Mucosa of stomach (tissue), 1 donor: ENCODE results near the gene SLC35E3.

Source experiments
- H3K27me3 ChIP-seq: one replicate; pipeline ENCODE4 v1.7.0; 2013; ENCODE audit warnings: mild to moderate bottlenecking, low read length; ENCODE audit not compliant: control insufficient read depth, insufficient read depth
- H3K36me3 ChIP-seq: one replicate; pipeline ENCODE4 v1.7.0; 2013; ENCODE audit warnings: low read length; ENCODE audit not compliant: control insufficient read depth, insufficient read depth
- H3K4me1 ChIP-seq: one replicate; pipeline ENCODE4 v1.7.0; 2013; ENCODE audit warnings: mild to moderate bottlenecking, low read length; ENCODE audit not compliant: control insufficient read depth, insufficient read depth
- H3K4me3 ChIP-seq: one replicate; pipeline ENCODE4 v1.7.0; 2013; ENCODE audit warnings: low read length
- H3K9ac ChIP-seq: one replicate; pipeline ENCODE4 v1.7.0; 2013; ENCODE audit warnings: mild to moderate bottlenecking, low read length, moderate library complexity
- H3K9me3 ChIP-seq: one replicate; pipeline ENCODE4 v1.7.0; 2013; ENCODE audit warnings: mild to moderate bottlenecking, low read length, moderate library complexity; ENCODE audit not compliant: control insufficient read depth
- donor health status: Pancreatic carcinoma.

The SLC35E3 gene

GRCh38 chr12:68745904-68746571 is at the start of gene SLC35E3:
TSS of gene SLC35E3 (plus strand) at chr12:68746176. CDS start at chr12:68746378, 202 bp downstream.
- Histone ChIP-seq H3K9ac (peak within 1 kb of the TSS; percentile 85), H3K4me3 (peak within 1 kb of the TSS; percentile 96), H3K9me3 (no peaks in the 10 kb centered on the region), H3K27me3 (no peaks in the 10 kb centered on the region), H3K4me1 (peaks cover 11% of the 10 kb centered on the region), H3K36me3 (no peaks in the 10 kb centered on the region)

- Histone ChIP-seq H3K36me3 (peaks cover 4% of the 10 kb centered on the region), H3K27me3 (no peaks in the 10 kb centered on the region), H3K9me3 (no peaks in the 10 kb centered on the region)
Observed at GRCh38 chr12:68699486-68699885, 46.5 kb upstream of the SLC35E3 start.

GRCh38 chr12:68727776-68728175 is 18.2 kb upstream of the SLC35E3 start:
- H3K9ac ChIP-seq, result no peak overlapping the region
- no peaks in the 10 kb centered on the region for H3K9me3 ChIP-seq
- no peaks in the 10 kb centered on the region for H3K27me3 ChIP-seq
- H3K36me3 ChIP-seq, result no peaks in the 10 kb centered on the region
- no peak overlapping the region for H3K4me3 ChIP-seq
- no peaks in the 10 kb centered on the region for H3K4me1 ChIP-seq

More at GRCh38 chr12:68699486-68699885, 46.5 kb upstream of the SLC35E3 start:
- Histone ChIP-seq H3K9ac (no peak overlapping the region), H3K4me3 (no peak overlapping the region), H3K4me1 (no peaks in the 10 kb centered on the region)

DNA sequence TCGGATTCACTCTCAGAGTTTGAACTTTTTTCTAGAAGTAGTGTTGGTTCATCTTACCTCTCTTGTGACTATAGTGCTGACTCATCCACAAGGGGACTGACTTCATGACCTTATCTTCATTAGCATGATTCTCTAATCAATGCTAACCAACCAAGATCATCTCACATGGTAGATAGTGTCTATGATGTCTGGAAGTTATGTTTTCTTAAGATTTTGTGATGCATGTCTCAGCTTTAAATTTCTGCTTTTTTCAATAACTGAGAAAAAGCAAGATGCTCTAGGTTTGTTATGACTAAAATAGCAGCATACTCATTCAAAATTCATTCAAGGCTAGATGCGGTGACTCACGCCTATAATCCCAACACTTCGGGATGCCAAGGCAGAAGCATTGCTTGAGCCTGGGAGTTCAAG is 12.3 kb upstream of the SLC35E3 start:
- Histone ChIP-seq H3K27me3 (no peaks in the 10 kb centered on the region), H3K9me3 (no peaks in the 10 kb centered on the region), H3K36me3 (no peaks in the 10 kb centered on the region), H3K4me1 (no peaks in the 10 kb centered on the region), H3K4me3 (no peak overlapping the region), H3K9ac (no peak overlapping the region)

- no peak overlapping the region for H3K9ac ChIP-seq
- no peaks in the 10 kb centered on the region for H3K9me3 ChIP-seq
- H3K4me3 ChIP-seq, result no peak overlapping the region
- no peaks in the 10 kb centered on the region for H3K27me3 ChIP-seq
- no peaks in the 10 kb centered on the region for H3K4me1 ChIP-seq
- H3K36me3 ChIP-seq, result no peaks in the 10 kb centered on the region
Observed at GRCh38 chr12:68739891-68740290, 6.1 kb upstream of the SLC35E3 start.

GRCh38 chr12:68743356-68743755 is 2.6 kb upstream of the SLC35E3 start:
- Histone ChIP-seq H3K9me3 (no peaks in the 10 kb centered on the region), H3K4me1 (peaks cover 11% of the 10 kb centered on the region), H3K4me3 (no peak overlapping the region), H3K9ac (no peak overlapping the region), H3K27me3 (no peaks in the 10 kb centered on the region), H3K36me3 (no peaks in the 10 kb centered on the region)

DNA sequence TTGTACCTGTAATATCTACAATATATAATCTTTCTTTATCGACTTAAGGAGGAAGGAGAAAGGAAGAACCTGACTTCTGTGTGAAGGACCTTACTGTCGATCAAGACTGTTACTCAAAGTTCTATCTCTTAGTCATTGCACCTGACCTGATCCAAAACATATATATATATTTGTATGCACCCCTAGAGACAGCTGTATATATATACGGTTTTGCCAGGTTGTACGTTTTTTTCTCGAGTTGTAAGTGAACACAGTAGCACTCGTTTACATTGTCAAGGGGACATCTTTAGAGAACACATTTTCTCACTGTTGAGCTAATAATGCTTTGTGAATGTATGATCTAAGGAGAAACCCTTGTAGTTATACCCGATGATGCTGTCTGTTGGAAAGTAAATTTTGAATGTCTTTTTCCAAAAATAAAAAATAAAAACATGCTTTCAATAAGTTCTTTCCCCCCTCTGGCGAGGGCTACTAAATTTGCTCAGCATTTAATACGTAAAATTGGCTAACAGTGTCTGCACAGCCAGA is 536 bp upstream of the SLC35E3 start:
- peaks cover 11% of the 10 kb centered on the region for H3K4me1 ChIP-seq
- H3K4me3 ChIP-seq, result peak overlapping the region; percentile 96
- H3K9ac ChIP-seq, result peak overlapping the region; percentile 85
- no peaks in the 10 kb centered on the region for H3K9me3 ChIP-seq
- H3K36me3 ChIP-seq, result no peaks in the 10 kb centered on the region
- H3K27me3 ChIP-seq, result no peaks in the 10 kb centered on the region

- Histone ChIP-seq H3K36me3 (no peaks in the 10 kb centered on the region), H3K9ac (peak overlapping the region; percentile 85), H3K4me3 (peak overlapping the region; percentile 96), H3K9me3 (no peaks in the 10 kb centered on the region), H3K27me3 (no peaks in the 10 kb centered on the region), H3K4me1 (peaks cover 11% of the 10 kb centered on the region)
Observed at GRCh38 chr12:68746572-68747180, 700 bp downstream of the SLC35E3 start.

- peaks cover 11% of the 10 kb centered on the region for H3K4me1 ChIP-seq
- H3K4me3 ChIP-seq, result no peak overlapping the region
- H3K36me3 ChIP-seq, result no peaks in the 10 kb centered on the region
- H3K27me3 ChIP-seq, result no peaks in the 10 kb centered on the region
- H3K9me3 ChIP-seq, result no peaks in the 10 kb centered on the region
- no peak overlapping the region for H3K9ac ChIP-seq
Observed at GRCh38 chr12:68749443-68749842, 3.5 kb downstream of the SLC35E3 start.

GRCh38 chr12:68749861-68750260 is 3.9 kb downstream of the SLC35E3 start:
- no peak overlapping the region for H3K9ac ChIP-seq
- no peaks in the 10 kb centered on the region for H3K9me3 ChIP-seq
- H3K4me3 ChIP-seq, result no peak overlapping the region
- H3K36me3 ChIP-seq, result no peaks in the 10 kb centered on the region
- no peaks in the 10 kb centered on the region for H3K27me3 ChIP-seq
- peaks cover 11% of the 10 kb centered on the region for H3K4me1 ChIP-seq

DNA sequence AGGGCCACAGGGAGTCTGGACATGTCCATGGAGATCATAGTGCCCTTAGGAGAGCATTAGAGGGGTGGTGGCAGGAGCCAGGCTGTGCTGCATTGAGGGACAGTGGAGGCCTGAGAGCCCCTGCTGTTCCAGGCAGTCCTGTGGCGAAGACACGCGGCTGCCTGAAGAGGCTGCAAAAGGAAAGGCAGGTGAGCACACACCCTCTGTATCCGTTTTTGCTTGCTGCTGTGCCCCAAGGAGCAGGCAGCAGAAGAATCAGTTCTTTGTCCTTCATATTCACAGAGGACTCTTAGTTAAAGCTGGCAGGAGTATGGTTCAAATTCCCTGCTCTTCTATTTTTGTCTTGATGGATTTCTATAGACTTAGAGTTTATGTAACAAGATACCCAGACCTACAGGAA is 4.5 kb downstream of the SLC35E3 start:
- Histone ChIP-seq H3K36me3 (no peaks in the 10 kb centered on the region), H3K4me1 (peaks cover 11% of the 10 kb centered on the region), H3K9me3 (no peaks in the 10 kb centered on the region), H3K4me3 (no peak overlapping the region), H3K9ac (no peak overlapping the region), H3K27me3 (no peaks in the 10 kb centered on the region)

- Histone ChIP-seq H3K27me3 (no peaks in the 10 kb centered on the region), H3K9me3 (no peaks in the 10 kb centered on the region), H3K4me3 (no peak overlapping the region), H3K36me3 (no peaks in the 10 kb centered on the region), H3K4me1 (no peaks in the 10 kb centered on the region), H3K9ac (no peak overlapping the region)
Observed at GRCh38 chr12:68755536-68756243, 9.7 kb downstream of the SLC35E3 start.
